AG09309 (cell line): ENCODE data around the gene OAT.
"Not testable (repeated sequence)": the region's sequence is repeated elsewhere in the genome, so short reads cannot be mapped to it uniquely, and the experiment has no call there.

Experiments
- DNase-seq: peaks from one replicate; pipeline ENCODE4 v3.0.0-alpha.2; 2010; ENCODE audit warnings: low read depth
- H3K4me3 ChIP-seq: 2 replicates; pipeline ENCODE4 v1.5.1; 2011; ENCODE audit warnings: mild to moderate bottlenecking, low read depth, low read length, moderate library complexity; ENCODE audit not compliant: control insufficient read depth
- CTCF ChIP-seq: IDR thresholded peaks from 2 replicates; pipeline ENCODE4 v1.5.1; 2011; ENCODE audit warnings: mild to moderate bottlenecking, low read depth, low read length, inconsistent platforms; ENCODE audit not compliant: insufficient read depth, control insufficient read depth; ENCODE audit errors: missing control alignments

Gene OAT

DNA sequence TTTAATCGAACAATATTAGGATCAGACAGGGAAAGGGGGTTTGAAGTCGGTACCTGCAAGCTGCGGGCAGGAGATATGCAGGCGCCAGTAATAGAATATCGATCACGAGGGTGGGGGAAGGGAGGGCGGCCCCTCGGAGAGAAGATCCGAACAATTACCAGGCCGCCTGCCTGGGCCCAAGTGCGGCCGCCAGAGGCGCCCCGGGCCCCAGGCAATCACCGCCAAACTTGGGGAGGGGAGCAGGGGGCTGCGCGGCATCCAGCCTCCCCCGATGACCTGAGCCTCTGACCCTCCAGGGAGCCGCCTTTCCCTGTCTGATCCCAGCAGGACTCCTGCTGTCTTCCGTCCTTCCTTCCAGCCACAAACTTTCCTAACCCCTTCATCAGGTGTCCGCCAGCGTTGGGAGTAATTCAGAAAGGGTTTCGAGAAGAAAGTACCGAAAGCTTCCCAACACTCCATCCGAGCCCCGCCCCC lies 30.0 kb upstream of the OAT start:
- DNase-seq = no peak
- no peak for TF ChIP-seq CTCF
- H3K4me3 ChIP-seq = no peak overlapping the region

- H3K4me3 ChIP-seq = no peak overlapping the region
Observed at GRCh38 chr10:124447751-124448466, 29.2 kb upstream of the OAT start.

GRCh38 chr10:124446830-124447750 lies 28.4 kb upstream of the OAT start:
- TF ChIP-seq CTCF = no peak
- DNase-seq = no peak
- H3K4me3 ChIP-seq = no peak overlapping the region

More at GRCh38 chr10:124447751-124448466, 29.2 kb upstream of the OAT start:
- TF ChIP-seq CTCF = no peak
- no peak for DNase-seq

DNA sequence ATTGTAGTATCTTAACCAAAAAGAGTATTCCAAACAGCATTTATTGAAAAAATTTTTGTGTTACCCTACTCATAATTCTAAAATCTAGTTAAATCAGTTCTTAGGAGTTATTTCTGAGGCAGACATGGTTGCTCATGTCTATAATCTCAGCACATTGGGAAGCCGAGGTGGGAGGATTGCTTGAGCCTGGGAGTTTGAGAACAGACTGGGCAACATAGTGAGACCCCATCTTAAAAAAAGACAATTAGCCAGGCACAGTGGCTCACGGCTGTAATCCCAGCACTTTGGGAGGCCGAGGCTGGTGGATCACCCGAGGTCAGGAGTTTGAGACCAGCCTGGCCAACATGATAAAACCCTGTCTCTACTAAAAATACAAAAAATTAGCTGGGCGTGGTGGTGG lies 23.0 kb upstream of the OAT start:
- DNase-seq, H3K4me3 ChIP-seq: not testable (repeated sequence)

- no peak for DNase-seq
- no peak overlapping the region for H3K4me3 ChIP-seq
- TF ChIP-seq CTCF = no peak
Observed at GRCh38 chr10:124436191-124436638, 17.5 kb upstream of the OAT start.

DNA sequence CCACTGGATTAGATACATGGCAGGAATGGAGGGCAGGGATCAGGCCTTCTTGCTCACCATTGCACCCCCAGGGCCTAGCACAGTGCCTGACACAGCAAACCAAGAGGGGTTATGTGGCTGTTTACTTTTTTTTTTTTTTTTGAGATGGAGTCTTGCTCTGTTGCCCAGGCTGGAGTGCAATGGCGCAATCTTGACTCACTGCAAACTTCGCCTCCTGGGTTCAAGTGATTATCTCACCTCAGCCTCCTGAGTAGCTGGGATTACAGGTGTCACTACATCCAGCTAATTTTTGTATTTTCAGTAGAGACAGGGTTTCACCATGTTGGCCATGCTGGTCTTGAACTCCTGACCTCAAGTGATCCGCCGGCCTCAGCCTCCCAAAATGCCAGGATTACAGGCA lies 17.0 kb upstream of the OAT start:
- H3K4me3 ChIP-seq, DNase-seq: not testable (repeated sequence)

- H3K4me3 ChIP-seq = no peak overlapping the region
- DNase-seq = no peak
- TF ChIP-seq CTCF = no peak
Observed at GRCh38 chr10:124433461-124433860, 14.7 kb upstream of the OAT start.
